Right lobe of liver (tissue), 6 donors: ENCODE results near the gene SCGB1A1. TPM values are rescaled to one million over a fixed set of nuclear protein-coding genes. Genes with fewer than 3 reads are reported as not detected.
"Not testable (repeated sequence)": the region's sequence is repeated elsewhere in the genome, so short reads cannot be mapped to it uniquely, and the experiment has no call there.

Experiments used
- ATAC-seq, 4 donors: fragments of 200-7000 bp; cut with Tn5 transposase; one replicate each; pipeline ENCODE4 v1.9.1; 2020; ENCODE audit warnings: mild to moderate bottlenecking in 4 of 4, moderate library complexity in 4 of 4
- DNase-seq, 3 donors: peaks; one replicate each; pipeline ENCODE4 v3.0.0-alpha.2; 2020
- H3K27ac ChIP-seq, 3 donors: fragments of 200-600 bp; one replicate each; pipeline ENCODE4 v1.8.0; 2022
- H3K27me3 ChIP-seq, 2 donors: fragments of 200-600 bp; one replicate each; pipeline ENCODE4 v1.8.0; 2022
- H3K36me3 ChIP-seq, 4 donors: fragments of 200-600 bp; sonication (generic) in 1 of 4; one replicate each; pipeline versions ENCODE4 v1.5.1 to v1.8.0; 2017 to 2022; ENCODE audit warnings: control low read depth in 1 of 4
- H3K4me1 ChIP-seq, 4 donors: fragments of 200-600 bp; sonication (generic) in 1 of 4; one replicate each; pipeline versions ENCODE4 v1.5.1 to v1.8.0; 2017 to 2022; ENCODE audit warnings: control low read depth in 1 of 4
- H3K4me3 ChIP-seq, 3 donors: fragments of 200-600 bp; one replicate each; pipeline ENCODE4 v1.8.0; 2022
- H3K9me3 ChIP-seq, 4 donors: fragments of 200-600 bp; sonication (generic) in 1 of 4; one replicate each; pipeline versions ENCODE4 v1.5.1 to v1.8.0; 2017 to 2022; ENCODE audit warnings: control low read depth in 1 of 4
- POLR2A ChIP-seq: fragments of 450-650 bp; IDR thresholded peaks from one replicate; pipeline ENCODE4 v1.6.1; 2017; ENCODE audit warnings: antibody characterized with exemption, mild to moderate bottlenecking
- WGBS: methylation state at CpG from one replicate; pipeline ENCODE4 v1.1.6; 2018; ENCODE audit warnings: low coverage, low lambda C conversion rate; ENCODE audit not compliant: insufficient coverage; ENCODE audit errors: missing lambda C conversion rate; 5-methylcytosine and 5-hydroxymethylcytosine counted together
- intact Hi-C, 2 donors: fragments of 100-400 bp; cut with DNase I; formaldehyde crosslinking; loops; one replicate each; pipeline versions ENCODE4 v1.11.2 to v1.14.1; 2022
- total RNA-seq, 6 experiments: library from RNA; depleted of rRNA in 2 of 6; stranded (reverse); fragments of >200 nt in 2 of 6; fragmentation: NEBNext Ultra II Directional in 3 of 6; extraction: Animal tissue kit (Norgen Biotek cat#: 25700) in 3 of 6; gene quantifications; one replicate each; pipeline versions ENCODE4 v1.1.0 to v1.2.4, GENCODE V29; 2016 to 2023
- TF ChIP-seq, protein P1 (sequence below), 4 donors: fragments of 200-600 bp in 3 of 4; fragments of 450-650 bp in 1 of 4; IDR thresholded peaks; one replicate each; pipeline versions ENCODE4 v1.5.1 to v1.8.0; 2016 to 2022; ENCODE audit warnings: antibody characterized with exemption in 4 of 4, mild to moderate bottlenecking in 2 of 4
- donor health status: DM: no; HTN: yes; CAD: no.
- donor health status: DM: no; HTN: no; CAD: no.
- donor health status: DM: no; HTN: no; CAD: no.
- donor health status: DM: no; HTN: yes; CAD: no.
- donor health status: DM: no; HTN: yes; CAD: no.

Gene SCGB1A1
- total RNA-seq, 6 experiments from 2014 or later: not detected

DNA sequence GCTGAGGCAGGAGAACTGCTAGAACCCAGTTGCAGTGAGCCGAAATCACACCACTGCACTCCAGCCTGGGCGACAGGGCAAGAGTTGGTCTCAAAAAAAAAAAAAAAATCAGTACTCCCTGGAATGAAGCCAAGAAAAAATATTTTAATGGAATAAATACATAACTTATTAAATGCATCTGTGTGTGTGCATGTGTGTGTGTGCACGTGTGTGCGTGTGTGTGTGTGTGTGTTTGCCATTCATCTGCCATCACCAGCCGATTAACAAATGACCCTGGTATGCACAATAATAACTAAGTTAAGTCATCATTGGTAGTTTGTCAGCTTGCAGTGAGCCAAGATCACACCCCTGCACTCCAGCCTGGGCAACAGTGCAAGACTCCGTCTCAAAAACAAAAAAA, 35.0 kb upstream of the SCGB1A1 start:
- TF ChIP-seq, protein P1, sequence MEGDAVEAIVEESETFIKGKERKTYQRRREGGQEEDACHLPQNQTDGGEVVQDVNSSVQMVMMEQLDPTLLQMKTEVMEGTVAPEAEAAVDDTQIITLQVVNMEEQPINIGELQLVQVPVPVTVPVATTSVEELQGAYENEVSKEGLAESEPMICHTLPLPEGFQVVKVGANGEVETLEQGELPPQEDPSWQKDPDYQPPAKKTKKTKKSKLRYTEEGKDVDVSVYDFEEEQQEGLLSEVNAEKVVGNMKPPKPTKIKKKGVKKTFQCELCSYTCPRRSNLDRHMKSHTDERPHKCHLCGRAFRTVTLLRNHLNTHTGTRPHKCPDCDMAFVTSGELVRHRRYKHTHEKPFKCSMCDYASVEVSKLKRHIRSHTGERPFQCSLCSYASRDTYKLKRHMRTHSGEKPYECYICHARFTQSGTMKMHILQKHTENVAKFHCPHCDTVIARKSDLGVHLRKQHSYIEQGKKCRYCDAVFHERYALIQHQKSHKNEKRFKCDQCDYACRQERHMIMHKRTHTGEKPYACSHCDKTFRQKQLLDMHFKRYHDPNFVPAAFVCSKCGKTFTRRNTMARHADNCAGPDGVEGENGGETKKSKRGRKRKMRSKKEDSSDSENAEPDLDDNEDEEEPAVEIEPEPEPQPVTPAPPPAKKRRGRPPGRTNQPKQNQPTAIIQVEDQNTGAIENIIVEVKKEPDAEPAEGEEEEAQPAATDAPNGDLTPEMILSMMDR (IDR thresholded peaks at IDR 0.05): no peak
- no peak for TF ChIP-seq POLR2A
- ATAC-seq (no peak), DNase-seq (no peak)
- H3K27me3 ChIP-seq: no peaks in the 10 kb centered on the region
- no peak overlapping the region for H3K4me3 ChIP-seq
- no peaks in the 10 kb centered on the region for H3K9me3 ChIP-seq
- H3K4me1 ChIP-seq: peaks cover 0 to 6% (median 3%) of the 10 kb centered on the region in 4 donors
- no peak overlapping the region for H3K27ac ChIP-seq
- no peaks in the 10 kb centered on the region for H3K36me3 ChIP-seq
- intact Hi-C loops: no loop called here
- WGBS: 63% methylated on average over 6 of the region's 6 CpGs

DNA sequence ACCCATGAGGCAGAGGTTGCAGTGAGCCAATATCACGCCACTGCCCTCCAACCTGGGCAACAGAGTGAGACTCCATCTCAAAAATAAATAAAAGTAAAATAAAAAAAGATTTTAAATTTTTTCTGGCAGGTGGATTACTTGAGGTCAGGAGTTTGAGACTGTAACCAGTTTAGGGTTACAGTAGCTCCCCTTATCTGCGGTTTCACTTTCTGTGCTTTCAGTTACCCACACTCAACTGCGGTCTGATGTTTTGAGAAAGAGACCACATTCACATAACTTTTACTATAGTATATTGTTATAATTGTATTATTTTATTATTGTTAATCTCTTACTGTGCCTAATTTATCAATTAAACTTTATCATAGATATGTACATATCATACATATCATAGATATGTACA, 32.8 kb upstream of the SCGB1A1 start:
- H3K4me1 ChIP-seq, H3K27ac ChIP-seq, DNase-seq, H3K27me3 ChIP-seq, H3K4me3 ChIP-seq, H3K9me3 ChIP-seq, H3K36me3 ChIP-seq, ATAC-seq, intact Hi-C loops: not testable (repeated sequence)
- 87% methylated on average over 3 of the region's 3 CpGs for WGBS

DNA sequence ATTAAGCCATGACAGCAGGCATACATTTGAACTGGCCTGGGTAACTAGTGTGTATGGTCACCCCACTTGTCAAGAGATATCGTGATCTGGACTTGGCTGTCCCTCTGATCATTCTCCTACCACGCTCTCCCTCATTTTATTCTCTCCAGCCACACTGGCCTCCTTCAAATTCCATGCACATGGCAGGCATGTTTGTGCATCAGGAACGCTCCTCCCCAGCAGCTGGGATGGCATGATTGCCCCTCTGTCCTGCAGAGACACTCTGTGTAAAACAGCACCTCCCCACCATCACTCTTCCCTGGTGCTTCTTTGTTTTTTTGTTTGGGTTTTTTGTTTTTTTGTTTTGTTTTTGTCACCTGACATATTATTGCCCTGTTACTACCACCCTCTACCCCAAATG, 31.5 kb upstream of the SCGB1A1 start:
- no peak overlapping the region for H3K4me3 ChIP-seq
- no peak for DNase-seq
- H3K27me3 ChIP-seq: no peaks in the 10 kb centered on the region
- intact Hi-C loops: no loop called here
- ATAC-seq: no peak
- TF ChIP-seq, protein P1 (IDR thresholded peaks at IDR 0.05): no peak
- TF ChIP-seq POLR2A: no peak
- H3K36me3 ChIP-seq: no peaks in the 10 kb centered on the region
- H3K4me1 ChIP-seq: no peaks in the 10 kb centered on the region
- no peaks in the 10 kb centered on the region for H3K9me3 ChIP-seq
- no peak overlapping the region for H3K27ac ChIP-seq
- WGBS: 81% methylated on average over 3 of the region's 3 CpGs

DNA sequence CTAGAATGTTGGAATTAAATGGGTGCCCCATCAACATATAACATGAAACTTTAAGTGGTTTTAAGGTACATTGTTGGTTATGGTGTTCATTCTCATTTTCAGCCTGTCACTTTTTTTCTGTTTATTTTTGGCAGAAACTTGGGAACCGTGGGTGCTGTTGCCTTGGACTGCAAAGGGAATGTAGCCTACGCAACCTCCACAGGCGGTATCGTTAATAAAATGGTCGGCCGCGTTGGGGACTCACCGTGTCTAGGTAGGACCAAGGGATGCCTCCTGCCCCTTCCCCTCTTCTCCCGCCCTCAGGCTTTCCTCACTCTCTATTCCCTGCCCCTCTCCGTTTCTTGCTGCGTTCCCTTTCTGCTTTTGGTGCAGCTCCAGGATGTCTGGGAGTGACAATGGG, 29.8 kb upstream of the SCGB1A1 start:
- WGBS: 79% methylated on average over 10 of the region's 11 CpGs
- H3K27ac ChIP-seq: no peak overlapping the region
- H3K9me3 ChIP-seq: no peaks in the 10 kb centered on the region
- H3K4me1 ChIP-seq: no peaks in the 10 kb centered on the region
- no peak for TF ChIP-seq POLR2A
- TF ChIP-seq, protein P1 (IDR thresholded peaks at IDR 0.05): no peak
- H3K36me3 ChIP-seq: no peaks in the 10 kb centered on the region
- DNase-seq (no peak), ATAC-seq (no peak)
- H3K27me3 ChIP-seq: no peaks in the 10 kb centered on the region
- H3K4me3 ChIP-seq: no peak overlapping the region
- intact Hi-C loops: no loop called here

DNA sequence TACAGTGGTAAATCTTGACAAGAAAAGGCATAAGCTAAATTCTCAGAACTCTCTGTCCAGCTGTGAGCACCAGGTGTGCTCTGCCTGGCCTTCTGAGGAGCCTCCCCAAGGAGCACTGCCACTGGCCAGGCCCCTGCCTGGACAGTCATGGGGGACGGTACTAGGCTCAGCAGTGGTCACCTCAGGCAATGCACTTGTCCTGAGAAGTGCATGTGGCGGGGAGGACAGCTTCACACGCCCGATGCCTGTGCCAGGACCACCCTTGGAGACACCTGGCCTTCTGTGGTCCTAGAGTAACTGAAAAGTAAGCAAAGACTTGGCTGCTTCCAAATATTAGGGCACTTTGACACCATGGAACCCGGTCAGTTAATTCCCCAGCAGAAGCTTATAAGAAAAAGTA, 28.6 kb upstream of the SCGB1A1 start:
- peaks cover 0 to 3% (median 0%) of the 10 kb centered on the region in 4 donors for H3K4me1 ChIP-seq
- no peaks in the 10 kb centered on the region for H3K36me3 ChIP-seq
- no peak for ATAC-seq
- H3K4me3 ChIP-seq: no peak overlapping the region
- 29% methylated on average over 1 of the region's 5 CpGs for WGBS
- TF ChIP-seq, protein P1 (IDR thresholded peaks at IDR 0.05): no peak
- no peak for TF ChIP-seq POLR2A
- no peaks in the 10 kb centered on the region for H3K27me3 ChIP-seq
- intact Hi-C loops: no loop called here
- H3K27ac ChIP-seq: no peak overlapping the region
- no peaks in the 10 kb centered on the region for H3K9me3 ChIP-seq
- DNase-seq: no peak
